CD4-positive, alpha-beta T cell treated with Interferon alpha-2 for 1 hour (primary cell): ENCODE measurements around the gene RBMS2.
"Not testable (repeated sequence)": the region's sequence is repeated elsewhere in the genome, so short reads cannot be mapped to it uniquely, and the experiment has no call there.

ENCODE experiments used
- DNase-seq, 2 donors: peaks; one replicate each; pipeline ENCODE4 v3.0.0-alpha.2; 2020 to 2022

Gene RBMS2

GRCh38 chr12:56518570-56518969 is 3.0 kb upstream of the RBMS2 start:
- no peak for DNase-seq

DNA sequence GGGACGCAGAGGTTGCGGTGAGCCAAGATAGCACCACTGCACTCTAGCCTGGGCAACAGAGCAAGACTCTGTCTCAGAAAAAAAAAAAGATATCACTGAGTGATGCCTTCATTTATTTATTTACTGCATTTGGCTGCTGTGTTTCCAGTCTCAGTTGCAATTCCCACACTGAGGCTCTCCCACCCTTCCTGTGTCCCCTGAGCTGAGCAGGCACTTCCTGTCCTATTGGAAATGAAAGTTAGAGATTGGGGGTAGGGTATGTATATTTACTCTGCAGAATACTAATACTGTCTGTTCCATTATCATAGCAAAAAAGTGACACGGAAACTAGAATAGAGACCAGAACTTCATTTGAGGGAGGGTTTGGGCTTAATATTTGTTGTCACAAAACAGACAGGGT is 1.6 kb upstream of the RBMS2 start:
- DNase-seq = no peak

GRCh38 chr12:56520506-56520905 is 1.1 kb upstream of the RBMS2 start:
- no peak for DNase-seq

DNA sequence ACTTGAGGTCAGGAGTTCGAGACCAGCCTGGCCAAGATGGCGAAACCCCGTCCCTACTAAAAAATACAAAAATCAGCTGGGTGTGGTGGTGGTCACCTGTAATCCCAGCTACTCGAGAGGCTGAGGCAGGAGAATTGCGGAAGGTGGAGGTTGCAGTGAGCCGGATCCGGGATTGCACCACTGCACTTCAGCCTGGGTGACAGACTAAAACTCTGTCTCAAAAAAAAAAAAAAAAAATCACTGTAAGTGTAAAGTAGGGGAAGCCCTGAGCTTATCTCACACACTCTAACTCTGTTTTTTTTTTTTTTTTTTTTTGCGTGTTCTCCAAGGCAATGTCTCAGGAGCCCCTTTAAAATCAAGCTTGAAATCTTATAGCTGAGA is 421 bp upstream of the RBMS2 start:
- peak in 1 of 2 donors; percentile 15 for DNase-seq

- no peak for DNase-seq
Measured at GRCh38 chr12:56522411-56523193, 982 bp downstream of the RBMS2 start.

DNA sequence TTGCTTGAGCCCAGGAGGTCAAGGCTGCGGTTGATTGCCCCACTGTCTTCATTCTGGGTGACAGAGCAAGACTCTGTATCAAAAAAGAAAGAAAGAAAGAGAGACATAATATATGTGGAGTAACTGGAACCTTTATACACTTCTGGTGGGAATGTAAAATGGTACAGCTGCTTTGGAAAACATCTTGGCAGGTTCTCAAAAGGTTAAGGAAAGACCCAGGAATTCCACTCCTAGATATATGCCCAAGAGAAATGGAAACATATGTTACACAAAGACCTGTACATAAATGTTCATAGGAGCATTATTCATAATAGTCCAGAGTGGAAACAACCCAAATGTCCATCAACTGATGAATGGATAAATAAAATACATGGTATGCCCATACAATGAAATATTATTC is 7.2 kb downstream of the RBMS2 start:
- DNase-seq = no peak

GRCh38 chr12:56529656-56530055 is 8.0 kb downstream of the RBMS2 start:
- DNase-seq = no peak

DNA sequence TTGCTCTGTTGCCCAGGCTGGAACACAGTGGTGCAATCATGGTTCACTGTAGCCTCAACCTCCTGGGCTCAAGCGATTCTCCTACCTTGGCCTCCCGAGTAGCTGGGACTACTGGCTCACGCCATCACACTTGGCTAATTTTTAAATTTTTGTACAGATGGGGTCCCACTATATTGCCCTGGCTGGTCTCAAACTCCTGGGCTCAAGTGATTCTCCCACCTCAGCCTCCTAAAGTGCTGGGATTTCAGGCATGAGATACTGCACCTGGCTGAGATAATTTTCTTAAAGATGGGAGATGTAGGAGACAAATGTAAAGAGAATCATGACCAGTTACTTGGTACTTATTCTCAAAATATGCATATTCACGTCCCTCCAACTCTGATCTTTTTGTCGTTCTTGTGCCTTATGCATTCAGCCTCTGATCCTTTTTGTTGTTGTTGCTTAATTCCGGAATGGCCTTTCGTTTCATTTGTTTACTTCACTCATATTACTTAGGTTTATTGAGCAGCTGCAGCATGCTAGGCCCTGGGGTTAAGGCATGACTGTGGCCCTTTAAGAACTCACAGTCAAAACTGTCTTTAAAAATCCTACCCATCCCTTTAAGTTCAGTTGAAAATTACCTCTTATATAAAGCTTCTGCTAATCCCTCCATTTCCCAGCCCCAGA is 8.9 kb downstream of the RBMS2 start:
- no peak for DNase-seq

- DNase-seq = no peak
Measured at GRCh38 chr12:56537546-56537945, 15.9 kb downstream of the RBMS2 start.

DNA sequence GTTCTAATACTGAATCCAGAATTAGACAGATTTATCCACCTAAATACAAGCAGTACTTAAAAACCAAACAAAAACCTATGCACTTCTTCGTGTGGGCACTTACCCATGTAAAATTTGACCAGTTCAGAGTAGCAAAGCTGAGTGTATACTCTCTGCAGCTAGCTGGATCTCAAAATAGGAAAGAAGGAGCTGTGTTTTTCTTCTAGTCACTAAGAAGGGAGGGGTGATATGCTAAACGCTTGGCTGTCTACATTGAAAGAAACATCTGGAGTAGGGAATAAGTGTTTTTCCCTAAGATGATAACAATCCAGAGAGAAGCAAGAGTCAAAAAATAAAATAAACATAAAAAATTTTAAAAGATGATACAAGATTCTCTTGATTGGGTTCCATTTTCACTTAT is 20.0 kb downstream of the RBMS2 start:
- no peak for DNase-seq

DNA sequence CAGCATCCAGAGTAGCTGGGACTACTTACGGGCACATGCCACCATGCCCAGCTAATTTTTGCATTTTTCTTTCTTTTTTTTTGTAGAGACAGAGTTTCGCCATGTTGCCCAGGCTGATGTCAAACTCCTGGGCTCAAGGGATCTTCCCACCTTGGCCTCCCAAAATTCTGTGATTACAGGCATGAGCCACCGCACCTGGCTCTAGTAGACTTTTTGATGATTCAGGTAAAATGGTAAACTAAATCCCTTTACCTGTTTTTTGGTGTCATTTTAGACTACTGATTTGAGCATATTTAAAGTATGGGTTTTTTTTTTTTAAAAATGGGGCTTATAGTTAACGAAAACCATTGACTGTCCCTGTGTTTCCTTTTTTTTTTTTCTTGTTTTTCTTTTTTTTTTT is 20.5 kb downstream of the RBMS2 start:
- DNase-seq = no peak

DNA sequence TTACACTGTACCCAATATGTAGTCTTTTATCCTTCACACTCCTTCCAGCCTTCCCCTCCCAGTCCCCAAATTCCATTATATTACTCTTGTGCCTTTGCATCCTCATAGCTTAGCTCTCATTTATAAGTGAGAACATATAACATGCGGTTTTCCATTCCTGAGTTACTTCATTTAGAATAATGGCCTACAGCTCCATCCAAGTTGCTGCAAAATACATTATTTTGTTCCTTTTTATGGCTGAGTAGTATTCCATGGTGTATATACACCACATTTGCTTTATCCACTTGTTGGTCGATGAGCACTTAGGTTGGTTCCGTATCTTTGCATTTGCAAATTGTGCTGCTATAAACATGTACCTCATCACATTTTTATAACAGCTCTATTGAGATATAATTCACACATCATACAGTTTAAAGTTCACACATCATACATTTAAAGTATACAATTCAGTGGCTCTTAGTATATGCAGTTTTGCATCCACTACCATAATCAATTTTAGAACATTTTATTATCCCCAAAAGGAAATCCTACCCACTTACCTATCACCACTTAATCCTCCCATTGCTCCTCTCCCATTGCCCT is 23.5 kb downstream of the RBMS2 start:
- no peak for DNase-seq

GRCh38 chr12:56546680-56547079 is 25.1 kb downstream of the RBMS2 start:
- DNase-seq = no peak

DNA sequence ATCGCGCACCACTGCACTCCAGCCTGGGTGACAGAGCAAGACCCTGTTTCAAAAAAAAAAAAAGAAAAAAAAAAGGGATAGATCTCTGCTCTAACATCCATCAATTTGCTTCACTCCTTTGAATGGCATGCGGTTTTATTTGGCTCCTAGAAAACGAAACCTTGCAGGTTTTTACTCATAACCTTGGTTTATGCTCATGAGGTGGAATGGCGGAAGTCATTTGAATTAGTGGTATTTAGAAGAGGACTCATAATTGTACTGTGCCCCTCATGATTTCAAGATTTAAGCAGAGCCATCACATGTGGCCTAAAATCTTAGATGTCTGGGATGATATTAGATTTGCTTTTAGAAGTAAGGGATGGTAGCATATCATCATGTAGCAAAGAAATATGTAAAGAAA is 29.4 kb downstream of the RBMS2 start:
- DNase-seq = no peak

DNA sequence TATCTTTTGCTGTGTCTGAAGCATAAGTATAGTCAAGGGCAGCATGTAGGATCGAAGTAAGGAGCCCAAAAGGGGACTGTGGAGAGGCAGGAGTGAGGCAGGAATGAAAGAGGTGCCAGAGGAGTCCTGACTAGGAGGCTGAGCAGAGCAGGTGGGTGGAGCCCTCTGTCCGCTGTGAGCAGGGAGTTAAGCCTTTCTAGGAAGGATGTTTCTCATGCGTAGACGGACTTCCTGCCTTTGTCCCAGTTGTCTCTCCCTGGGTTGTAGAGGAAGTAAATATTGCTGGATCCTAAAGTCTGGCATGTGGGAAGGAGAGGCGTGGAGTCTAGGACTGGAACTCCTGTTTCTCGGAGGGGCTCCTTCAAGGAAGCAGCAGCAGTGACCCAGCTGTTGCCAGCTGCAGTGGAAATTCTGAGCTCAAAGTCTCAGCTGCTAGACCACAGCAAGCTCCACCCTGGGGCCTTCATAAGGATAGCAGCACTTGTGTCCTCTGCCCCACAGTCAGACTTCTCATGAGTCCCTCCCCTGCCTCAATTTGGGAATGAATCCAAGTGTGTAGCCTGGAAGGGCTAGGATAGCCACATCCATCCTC is 44.0 kb downstream of the RBMS2 start:
- peak in 1 of 2 donors; percentile 19 for DNase-seq

DNA sequence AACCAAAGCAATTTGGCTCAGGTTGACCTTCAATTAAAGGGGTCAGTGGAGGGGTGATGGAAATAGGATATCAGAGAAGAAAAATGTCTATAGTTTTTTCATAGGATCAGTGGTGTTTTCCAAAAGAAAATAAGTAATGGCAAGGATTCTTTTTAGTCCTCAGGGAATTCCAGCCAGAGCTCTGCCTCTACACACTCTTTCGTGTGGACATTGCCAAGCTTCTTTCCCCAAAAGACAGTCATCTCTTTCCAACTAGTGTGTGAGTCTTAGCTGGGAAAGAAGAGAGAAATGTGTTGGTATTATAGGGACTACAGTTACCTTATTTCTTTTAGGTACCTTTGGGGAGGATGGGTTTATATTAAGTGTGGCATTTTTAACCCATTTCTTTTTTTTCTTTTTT is 46.5 kb downstream of the RBMS2 start:
- DNase-seq = no peak

- no peak for DNase-seq
Measured at GRCh38 chr12:56571121-56571520, 49.5 kb downstream of the RBMS2 start.

DNA sequence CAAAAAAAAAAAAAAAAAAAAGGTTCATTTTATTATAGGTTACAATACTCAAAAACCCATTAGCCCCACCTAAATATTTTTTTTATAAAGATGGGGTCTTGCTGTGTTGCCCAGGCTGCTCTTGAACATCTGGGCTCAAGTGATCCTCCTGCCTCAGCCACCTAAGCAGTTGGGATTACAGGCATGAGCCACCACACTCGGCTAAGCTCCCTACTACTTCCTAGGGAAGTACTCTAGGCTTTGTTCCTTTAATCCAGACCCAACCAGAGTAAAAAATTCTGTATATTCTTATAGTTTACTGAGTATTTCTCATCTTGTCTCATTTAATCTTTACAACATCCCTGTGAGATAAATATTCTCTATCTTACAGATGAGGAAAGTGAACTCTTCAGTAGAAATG is 50.7 kb downstream of the RBMS2 start:
- DNase-seq = no peak

- no peak for DNase-seq
Measured at GRCh38 chr12:56574210-56574609, 52.6 kb downstream of the RBMS2 start.

DNA sequence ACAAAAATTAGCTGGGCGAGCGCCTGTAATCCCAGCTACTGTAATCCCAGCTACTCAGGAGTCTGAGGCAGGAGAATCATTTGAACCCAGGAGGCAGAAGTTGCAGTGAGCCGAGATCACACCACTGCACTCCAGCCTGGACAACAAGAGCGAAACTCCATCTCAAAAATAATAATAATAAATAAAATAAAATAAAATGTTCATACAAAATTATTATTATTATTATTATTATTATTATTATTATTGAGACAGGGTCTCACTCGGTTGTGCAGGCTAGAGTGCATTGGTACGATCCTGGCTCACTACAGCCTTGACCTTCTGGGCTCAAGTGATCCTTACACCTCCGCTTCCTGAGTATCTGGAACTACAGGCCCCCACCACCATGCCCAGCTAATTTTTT is 55.6 kb downstream of the RBMS2 start:
- DNase-seq = not testable (repeated sequence)

DNA sequence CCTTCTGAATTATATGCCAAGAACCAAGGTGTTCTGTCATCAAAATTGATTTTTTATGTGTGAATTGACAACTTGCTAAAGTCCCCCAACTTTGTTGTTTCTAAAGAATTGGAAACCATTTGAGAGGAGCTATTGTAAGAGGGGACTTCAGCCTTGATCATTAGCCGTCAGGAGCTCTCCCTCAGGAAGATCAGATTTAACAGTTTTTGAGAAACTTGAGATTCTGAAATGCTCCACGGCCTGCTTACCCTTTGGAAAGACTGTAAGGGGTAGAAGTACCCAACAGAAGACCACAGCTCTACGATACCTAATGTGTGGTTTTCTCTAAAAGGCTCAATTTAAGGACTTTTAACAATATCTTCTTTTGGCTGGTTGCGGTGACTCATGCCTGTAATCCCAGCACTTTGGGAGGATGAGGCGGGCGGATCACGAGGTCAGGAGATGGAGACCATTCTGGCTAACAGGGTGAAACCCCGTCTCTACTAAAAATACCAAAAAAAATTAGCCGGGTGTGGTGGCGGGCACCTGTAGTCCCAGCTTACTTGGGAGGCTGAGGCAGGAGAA is 57.4 kb downstream of the RBMS2 start:
- no peak for DNase-seq

GRCh38 chr12:56581418-56582145 is 60.0 kb downstream of the RBMS2 start:
- peak in 1 of 2 donors; percentile 33 for DNase-seq

DNA sequence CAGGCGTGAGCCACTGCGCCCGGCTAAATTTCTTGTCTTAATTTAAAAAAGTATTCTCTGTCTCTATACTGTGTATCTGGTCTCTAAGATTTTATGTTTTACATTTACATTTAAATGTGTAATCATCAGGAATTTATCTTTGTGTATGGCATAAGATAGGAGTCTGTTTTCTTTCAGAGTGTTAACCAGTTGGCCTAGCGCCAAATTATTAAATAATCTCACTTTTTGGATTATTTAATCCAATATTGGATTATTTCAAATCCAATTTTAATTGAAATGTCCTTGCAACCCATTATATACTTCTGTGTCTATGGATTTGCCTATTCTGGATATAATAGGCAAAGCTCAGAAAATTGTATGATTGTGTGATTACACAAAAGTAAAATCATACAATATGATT is 63.5 kb downstream of the RBMS2 start:
- no peak for DNase-seq
